Central memory CD8-positive, alpha-beta T cell (primary cell): ENCODE results near the gene CRY2.
"Not testable (repeated sequence)": the region's sequence is repeated elsewhere in the genome, so short reads cannot be mapped to it uniquely, and the experiment has no call there.

Experiments
- ATAC-seq: fragments of 150-1000 bp; cut with Tn5 transposase; replicated peaks from 2 replicates; pipeline ENCODE4 v1.10.0; 2022; ENCODE audit warnings: mild to moderate bottlenecking, moderate FRiP score, moderate number of reproducible peaks; ENCODE audit not compliant: poor library complexity, severe bottlenecking; ENCODE audit errors: extremely low read depth
- DNase-seq, 2 donors: peaks; one replicate each; pipeline ENCODE4 v3.0.0; 2021; ENCODE audit warnings: low spot score in 2 of 2
- H3K27ac Mint-ChIP-seq: one replicate; pipeline ENCODE4 v1.8.0; 2022; ENCODE audit warnings: low read depth, mild to moderate bottlenecking, moderate library complexity, mixed read lengths
- H3K27me3 Mint-ChIP-seq: one replicate; pipeline ENCODE4 v1.8.0; 2022; ENCODE audit warnings: mixed read lengths
- H3K36me3 Mint-ChIP-seq: one replicate; pipeline ENCODE4 v1.8.0; 2022; ENCODE audit warnings: mild to moderate bottlenecking, moderate library complexity, mixed read lengths; ENCODE audit not compliant: insufficient read depth
- H3K4me1 Mint-ChIP-seq: one replicate; pipeline ENCODE4 v1.8.0; 2022; ENCODE audit warnings: mixed read lengths
- H3K4me3 Mint-ChIP-seq: one replicate; pipeline ENCODE4 v1.8.0; 2022; ENCODE audit warnings: mild to moderate bottlenecking, moderate library complexity, mixed read lengths
- H3K9me3 Mint-ChIP-seq: one replicate; pipeline ENCODE4 v1.8.0; 2022; ENCODE audit warnings: mixed read lengths

Gene CRY2

GRCh38 chr11:45902452-45903380 lies 55.4 kb downstream of the CRY2 start:
- Mint-ChIP-seq H3K4me1 (peaks cover 18% of the 10 kb centered on the region), H3K9me3 (no peaks in the 10 kb centered on the region), H3K4me3 (no peak overlapping the region), H3K27ac (no peak overlapping the region), H3K36me3 (peaks cover 22% of the 10 kb centered on the region), H3K27me3 (peaks cover 23% of the 10 kb centered on the region)
- no peak for DNase-seq
- no peak for ATAC-seq

DNA sequence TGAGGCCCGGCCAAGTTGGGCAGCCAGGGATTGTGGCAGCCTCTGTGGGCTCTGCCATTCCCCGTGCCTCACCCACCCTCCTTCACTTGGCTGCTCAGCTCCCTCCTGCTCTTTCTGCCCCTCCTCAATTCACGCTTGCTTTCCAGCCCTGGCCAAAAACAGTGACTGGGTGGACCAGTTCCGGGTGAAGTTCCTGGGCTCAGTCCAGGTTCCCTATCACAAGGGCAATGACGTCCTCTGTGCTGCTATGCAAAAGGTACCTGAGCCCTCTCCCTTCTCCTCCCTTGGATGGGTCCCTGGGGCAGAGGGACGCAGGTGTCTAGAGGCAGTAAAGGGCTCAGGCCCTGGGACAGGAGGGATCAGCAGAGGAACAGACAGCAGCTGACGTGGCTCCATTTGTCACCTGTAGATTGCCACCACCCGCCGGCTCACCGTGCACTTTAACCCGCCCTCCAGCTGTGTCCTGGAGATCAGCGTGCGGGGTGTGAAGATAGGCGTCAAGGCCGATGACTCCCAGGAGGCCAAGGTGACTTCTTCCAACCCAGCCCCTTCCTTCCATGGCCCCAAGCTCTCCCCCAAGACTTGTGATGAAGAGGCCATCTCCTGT lies 57.1 kb downstream of the CRY2 start:
- Mint-ChIP-seq H3K27me3 (peaks cover 9% of the 10 kb centered on the region), H3K4me1 (peaks cover 24% of the 10 kb centered on the region), H3K4me3 (no peak overlapping the region), H3K27ac (no peak overlapping the region), H3K36me3 (peaks cover 28% of the 10 kb centered on the region), H3K9me3 (no peaks in the 10 kb centered on the region)
- ATAC-seq (no peak), DNase-seq (no peak)

DNA sequence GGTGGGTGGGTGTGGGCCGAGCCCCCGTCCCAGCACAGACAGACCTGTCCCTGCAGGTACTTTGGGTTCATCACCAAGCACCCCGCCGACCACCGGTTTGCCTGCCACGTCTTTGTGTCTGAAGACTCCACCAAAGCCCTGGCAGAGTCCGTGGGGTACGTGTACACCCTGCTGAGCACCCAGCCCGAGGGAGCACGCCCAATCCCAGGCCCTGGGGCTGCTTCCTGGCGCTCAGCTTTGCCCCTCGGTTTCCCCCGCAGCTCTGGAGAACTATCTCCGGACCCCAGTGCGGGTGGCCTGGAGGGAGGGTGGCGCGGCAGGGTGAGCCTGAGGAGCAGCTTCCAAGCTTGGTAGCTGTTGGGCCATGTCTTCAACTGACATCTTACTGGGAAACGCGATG lies 57.8 kb downstream of the CRY2 start:
- ATAC-seq: no peak
- H3K36me3 Mint-ChIP-seq: peaks cover 28% of the 10 kb centered on the region
- H3K4me1 Mint-ChIP-seq: peaks cover 24% of the 10 kb centered on the region
- no peak overlapping the region for H3K4me3 Mint-ChIP-seq
- H3K9me3 Mint-ChIP-seq: no peaks in the 10 kb centered on the region
- H3K27me3 Mint-ChIP-seq: peaks cover 9% of the 10 kb centered on the region
- H3K27ac Mint-ChIP-seq: no peak overlapping the region
- no peak for DNase-seq

DNA sequence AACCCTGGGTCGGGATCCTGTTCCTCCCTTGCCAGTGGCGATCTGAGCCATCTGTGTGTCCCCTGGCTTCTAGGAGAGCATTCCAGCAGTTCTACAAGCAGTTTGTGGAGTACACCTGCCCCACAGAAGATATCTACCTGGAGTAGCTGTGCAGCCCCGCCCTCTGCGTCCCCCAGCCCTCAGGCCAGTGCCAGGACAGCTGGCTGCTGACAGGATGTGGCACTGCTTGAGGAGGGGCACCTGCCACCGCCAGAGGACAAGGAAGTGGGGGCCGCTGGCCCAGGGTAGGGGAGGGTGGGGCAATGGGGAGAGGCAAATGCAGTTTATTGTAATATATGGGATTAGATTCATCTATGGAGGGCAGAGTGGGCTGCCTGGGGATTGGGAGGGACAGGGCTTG lies 58.3 kb downstream of the CRY2 start:
- H3K27ac Mint-ChIP-seq: not testable (repeated sequence)

GRCh38 chr11:45906096-45906682 lies 58.9 kb downstream of the CRY2 start:
- Mint-ChIP-seq H3K27ac (no peak overlapping the region), H3K4me3 (no peak overlapping the region)
- ATAC-seq: no peak

More for the DNA sequence above, 58.3 kb downstream of the CRY2 start:
- peak; percentile 29 for ATAC-seq
- H3K9me3 Mint-ChIP-seq, H3K4me3 Mint-ChIP-seq, H3K27me3 Mint-ChIP-seq, DNase-seq: not testable (repeated sequence)
- Mint-ChIP-seq H3K36me3 (peaks cover 27% of the 10 kb centered on the region), H3K4me1 (peaks cover 22% of the 10 kb centered on the region)

GRCh38 chr11:45906965-45907611 lies 59.8 kb downstream of the CRY2 start, which contains the start of gene FREY1:
FREY1 (minus strand) TSS chr11:45907271; CDS start chr11:45907245, 26 bp downstream.
- no peak for DNase-seq
- Mint-ChIP-seq H3K9me3 (no peaks in the 10 kb centered on the region), H3K4me3 (no peak within 1 kb of the TSS), H3K36me3 (peaks cover 27% of the 10 kb centered on the region), H3K27ac (peak within 1 kb of the TSS; percentile 14), H3K4me1 (peaks cover 18% of the 10 kb centered on the region), H3K27me3 (no peaks in the 10 kb centered on the region)
- no peak for ATAC-seq

More at GRCh38 chr11:45906096-45906682, 58.9 kb downstream of the CRY2 start:
- no peak for DNase-seq
- peaks cover 23% of the 10 kb centered on the region for H3K36me3 Mint-ChIP-seq
- no peaks in the 10 kb centered on the region for H3K9me3 Mint-ChIP-seq
- H3K27me3 Mint-ChIP-seq: no peaks in the 10 kb centered on the region
- H3K4me1 Mint-ChIP-seq: peaks cover 18% of the 10 kb centered on the region

DNA sequence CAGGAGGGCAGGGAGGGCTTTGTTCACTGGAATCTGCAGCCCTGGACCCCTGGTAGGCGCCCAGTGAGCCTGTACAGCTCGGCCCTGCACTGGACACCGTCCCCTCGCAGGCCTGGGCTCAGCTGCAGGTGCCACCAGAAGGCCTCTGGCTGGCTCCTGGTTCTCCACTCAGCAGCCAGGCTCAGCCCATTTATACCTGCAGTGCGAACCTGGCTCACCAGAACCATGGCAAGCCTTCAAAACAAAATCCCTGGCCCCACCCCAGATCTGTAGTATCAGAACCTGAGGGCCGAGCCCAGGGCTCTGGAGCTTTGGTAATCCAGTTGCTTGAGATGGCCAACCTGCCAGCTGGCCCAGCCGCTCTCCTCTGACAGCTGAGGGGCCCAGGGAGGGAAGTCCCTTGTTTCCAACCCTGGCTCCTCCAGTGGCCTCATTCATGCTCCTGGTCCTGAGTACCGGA lies 60.7 kb downstream of the CRY2 start:
- H3K4me1 Mint-ChIP-seq: peaks cover 18% of the 10 kb centered on the region
- H3K4me3 Mint-ChIP-seq: no peak overlapping the region
- ATAC-seq (no peak), DNase-seq (no peak)
- peaks cover 26% of the 10 kb centered on the region for H3K36me3 Mint-ChIP-seq
- no peaks in the 10 kb centered on the region for H3K9me3 Mint-ChIP-seq
- peak overlapping the region; percentile 14 for H3K27ac Mint-ChIP-seq
- H3K27me3 Mint-ChIP-seq: no peaks in the 10 kb centered on the region

DNA sequence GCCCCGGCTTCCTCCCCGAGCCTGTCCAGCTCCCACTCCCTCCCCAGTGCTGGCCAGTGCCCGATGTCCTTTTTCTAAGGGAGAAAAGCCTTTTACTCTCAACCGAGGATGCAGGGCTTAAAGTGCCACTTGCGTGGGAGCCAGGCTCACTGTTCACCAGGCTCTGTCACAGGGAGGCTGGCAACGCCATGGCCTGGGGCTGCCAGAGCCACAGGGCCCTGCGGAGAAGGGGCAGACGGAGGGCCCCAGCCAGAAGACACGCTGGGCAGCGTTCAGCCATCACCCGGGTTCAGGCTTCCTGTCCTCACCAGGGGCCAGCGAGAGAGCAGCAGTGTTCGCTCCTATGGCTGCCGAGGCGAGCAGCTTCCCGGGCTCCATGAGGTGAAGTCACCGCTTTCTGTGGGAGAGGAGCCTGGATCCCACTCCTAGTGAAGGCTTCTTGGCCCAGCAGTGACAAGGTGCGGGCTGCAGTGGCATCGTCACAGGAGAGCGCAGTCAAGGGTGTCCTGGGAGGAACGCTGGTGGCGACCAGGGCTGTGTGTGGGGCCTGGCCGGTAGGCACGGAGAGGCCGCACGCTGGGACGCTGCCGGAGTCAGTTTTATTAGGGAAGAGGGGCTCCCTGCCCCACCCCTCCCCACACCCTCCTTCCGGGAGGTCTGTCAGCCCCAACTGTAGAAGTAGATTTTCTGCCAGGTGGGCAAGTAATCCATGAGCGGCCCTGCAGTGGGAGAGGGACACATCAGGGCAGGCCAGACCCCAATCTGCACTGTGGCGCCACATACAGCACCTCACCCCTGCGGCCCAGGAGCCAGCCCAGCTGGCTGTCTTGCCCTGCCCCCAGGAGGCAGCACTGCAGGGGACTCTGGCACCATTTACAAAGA lies 62.6 kb downstream of the CRY2 start:
- Mint-ChIP-seq H3K36me3 (peaks cover 26% of the 10 kb centered on the region), H3K4me3 (no peak overlapping the region), H3K9me3 (no peaks in the 10 kb centered on the region), H3K27me3 (no peaks in the 10 kb centered on the region), H3K4me1 (peaks cover 18% of the 10 kb centered on the region), H3K27ac (no peak overlapping the region)
- ATAC-seq: no peak
- DNase-seq: no peak

- no peak for DNase-seq
- no peak for ATAC-seq
- Mint-ChIP-seq H3K9me3 (no peaks in the 10 kb centered on the region), H3K4me3 (no peak overlapping the region), H3K27ac (no peak overlapping the region), H3K27me3 (no peaks in the 10 kb centered on the region), H3K36me3 (peaks cover 27% of the 10 kb centered on the region), H3K4me1 (peaks cover 23% of the 10 kb centered on the region)
These were observed 63.3 kb downstream of the CRY2 start for GRCh38 chr11:45910623-45911022.

GRCh38 chr11:45913514-45913913 lies 66.2 kb downstream of the CRY2 start:
- H3K9me3 Mint-ChIP-seq: no peaks in the 10 kb centered on the region
- ATAC-seq: no peak
- H3K4me3 Mint-ChIP-seq: no peak overlapping the region
- peaks cover 27% of the 10 kb centered on the region for H3K4me1 Mint-ChIP-seq
- H3K27ac Mint-ChIP-seq: peak overlapping the region; percentile 8
- no peaks in the 10 kb centered on the region for H3K27me3 Mint-ChIP-seq
- peaks cover 29% of the 10 kb centered on the region for H3K36me3 Mint-ChIP-seq
- no peak for DNase-seq

DNA sequence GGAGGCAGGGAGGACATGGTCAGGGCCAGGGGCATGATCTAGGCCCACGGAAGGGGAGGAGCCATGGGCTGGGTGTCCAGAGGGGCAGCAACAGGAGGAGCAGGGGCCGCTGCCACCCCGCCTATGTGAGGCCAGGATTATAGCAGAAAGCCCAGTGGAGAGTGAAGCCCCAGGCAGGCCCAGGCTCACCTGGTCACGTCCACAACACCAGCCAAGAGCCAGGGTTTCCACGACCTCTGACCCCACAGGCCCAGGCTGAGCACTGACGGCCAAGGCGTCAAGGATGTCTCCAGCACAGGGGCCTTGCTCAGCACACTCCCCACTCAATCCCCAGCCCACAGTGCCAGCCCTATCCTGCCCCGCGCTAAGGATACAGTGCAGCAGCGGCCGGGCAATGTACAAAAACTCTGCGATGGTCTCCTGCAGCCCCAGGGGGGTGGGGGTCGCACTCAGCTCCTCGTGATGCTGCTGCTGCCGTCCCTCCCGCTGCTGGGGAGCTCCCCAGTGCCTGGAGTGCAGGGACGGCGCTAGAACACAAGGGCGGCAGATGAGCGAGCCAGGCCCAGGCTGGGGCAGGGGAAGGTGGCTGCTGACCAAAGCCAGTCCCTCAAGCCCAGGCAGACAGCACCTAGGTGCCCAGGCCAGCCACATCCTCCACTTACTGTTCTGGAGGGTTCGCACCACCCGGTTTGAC lies 66.8 kb downstream of the CRY2 start:
- ATAC-seq: no peak
- no peak for DNase-seq
- Mint-ChIP-seq H3K4me3 (peak overlapping the region; percentile 23), H3K27ac (no peak overlapping the region), H3K4me1 (peaks cover 26% of the 10 kb centered on the region), H3K36me3 (peaks cover 30% of the 10 kb centered on the region), H3K27me3 (no peaks in the 10 kb centered on the region), H3K9me3 (no peaks in the 10 kb centered on the region)
